HepG2 (cell line): ENCODE results near the gene TARBP2. TPM values are rescaled to one million over a fixed set of nuclear protein-coding genes. Genes with fewer than 3 reads are reported as not detected.

Experiments
- AHDC1 ChIP-seq: sonication (generic); formaldehyde crosslinking; IDR thresholded peaks from 2 replicates; pipeline ENCODE4 v1.5.1; 2020; ENCODE audit warnings: mild to moderate bottlenecking, missing genetic modification reagents, borderline replicate concordance
- ARNT ChIP-seq: fragments of 450-650 bp; IDR thresholded peaks from 2 replicates; pipeline ENCODE4 v1.6.1; 2017
- CEBPB ChIP-seq: IDR thresholded peaks from 2 replicates; pipeline ENCODE4 v1.6.1; 2011; ENCODE audit warnings: low read depth, low read length, improper control_type of control experiment, borderline replicate concordance
- ISL2 ChIP-seq: sonication (generic); formaldehyde crosslinking; IDR thresholded peaks from 2 replicates; pipeline ENCODE4 v1.5.0; 2020; ENCODE audit warnings: missing genetic modification reagents
- KDM4B ChIP-seq: sonication (generic); formaldehyde crosslinking; IDR thresholded peaks from 2 replicates; pipeline ENCODE4 v1.4.0; 2020; ENCODE audit warnings: missing genetic modification reagents
- LCORL ChIP-seq, 2 experiments: fragments of 450-650 bp in 1 of 2; sonication (generic) in 1 of 2; formaldehyde crosslinking in 1 of 2; IDR thresholded peaks; 2 replicates each; pipeline versions ENCODE4 v1.5.0 to v1.6.1; 2017 to 2020; ENCODE audit warnings: antibody characterized with exemption in 1 of 2, missing genetic modification reagents in 1 of 2
- MAZ ChIP-seq, 2 experiments: sonication (generic) in 1 of 2; formaldehyde crosslinking in 1 of 2; IDR thresholded peaks; 2 replicates each; pipeline versions ENCODE4 v1.5.0 to v1.6.1; 2012 to 2020; ENCODE audit warnings: low read depth in 2 of 2, mild to moderate bottlenecking in 2 of 2, borderline replicate concordance in 1 of 2, improper control_type of control experiment in 1 of 2, low read length in 1 of 2, missing genetic modification reagents in 1 of 2, moderate library complexity in 1 of 2
- RELA ChIP-seq: sonication (generic); formaldehyde crosslinking; IDR thresholded peaks from 2 replicates; pipeline ENCODE4 v1.4.0; 2020; ENCODE audit warnings: missing genetic modification reagents
- ZNF24 ChIP-seq: fragments of 450-650 bp; IDR thresholded peaks from 2 replicates; pipeline ENCODE4 v1.6.1; 2017; ENCODE audit warnings: antibody characterized with exemption, mild to moderate bottlenecking
- ZNF326 ChIP-seq: sonication (generic); formaldehyde crosslinking; IDR thresholded peaks from 2 replicates; pipeline ENCODE4 v1.4.0; 2020; ENCODE audit warnings: missing genetic modification reagents, borderline replicate concordance
- ZNF512B ChIP-seq: sonication (generic); formaldehyde crosslinking; IDR thresholded peaks from 2 replicates; pipeline ENCODE4 v1.5.1; 2020; ENCODE audit warnings: missing genetic modification reagents, mild to moderate bottlenecking, borderline replicate concordance
- ZNF598 ChIP-seq: sonication (generic); formaldehyde crosslinking; IDR thresholded peaks from 2 replicates; pipeline ENCODE4 v1.5.1; 2020; ENCODE audit warnings: mild to moderate bottlenecking, missing genetic modification reagents, borderline replicate concordance
- ZNF691 ChIP-seq: sonication (generic); formaldehyde crosslinking; IDR thresholded peaks from 2 replicates; pipeline ENCODE4 v1.4.0; 2020; ENCODE audit warnings: missing genetic modification reagents, low read depth, mild to moderate bottlenecking, borderline replicate concordance
- ZNF841 ChIP-seq: sonication (generic); formaldehyde crosslinking; IDR thresholded peaks from 2 replicates; pipeline ENCODE4 v1.8.1; 2023; ENCODE audit warnings: missing genetic modification reagents, borderline replicate concordance
- ZUFSP ChIP-seq: sonication (generic); formaldehyde crosslinking; IDR thresholded peaks from 2 replicates; pipeline ENCODE4 v1.9.0; 2021; ENCODE audit warnings: missing genetic modification reagents, mild to moderate bottlenecking, borderline replicate concordance
- polyA plus RNA-seq, 8 experiments: library from polyadenylated mRNA; depleted of rRNA in 3 of 8; stranded (reverse) in 7 of 8; unstranded in 1 of 8; fragments of >200 nt; fragmentation: Illumina TruSeq in 4 of 8; extraction: Trizol in 4 of 8; gene quantifications; 2 replicates each; pipeline versions ENCODE4 v1.2.1 to v1.2.3, GENCODE V29; 2011 to 2016; ENCODE audit warnings: low read depth in 4 of 8, missing spikeins in 1 of 8, mixed read lengths in 1 of 8; ENCODE audit not compliant: insufficient read depth in 1 of 8
- total RNA-seq, 5 experiments: library from RNA; depleted of rRNA; stranded (reverse); fragments of >200 nt; fragmentation: Illumina TruSeq; extraction: Trizol; gene quantifications; 2 replicates each; pipeline ENCODE4 v1.2.3, GENCODE V29; 2016; ENCODE audit warnings: low read depth in 1 of 5

The TARBP2 gene
- total and polyA plus RNA-seq, 2 of the 13 experiments (the other 11 are each of a cell fraction or from before 2014, with no cell fraction given) = 47.0 to 55.5 TPM

GRCh38 chr12:53508534-53509170, 7.6 kb downstream of the TARBP2 start (continued):
- 0 out of 2 replicates have a peak, but pooled peaks have one; percentile 28 for TF ChIP-seq ZNF598 (CRISPR knock-in tag)
- TF ChIP-seq AHDC1 = no peak
- no peak for TF ChIP-seq ZUFSP (CRISPR knock-in tag)
- no peak for TF ChIP-seq ZNF326
- TF ChIP-seq ISL2 = no peak
- TF ChIP-seq RELA (CRISPR knock-in tag) = no peak
- TF ChIP-seq ZNF24 = no peak
- no peak for TF ChIP-seq ZNF512B (CRISPR knock-in tag)
- TF ChIP-seq ZNF691 (CRISPR knock-in tag) = peak; percentile 52; the same call in 1 of the 2 replicates
- TF ChIP-seq ZNF841 (CRISPR knock-in tag) = no peak
- no peak for TF ChIP-seq LCORL (IDR thresholded peaks at IDR 0.05)
- TF ChIP-seq LCORL (CRISPR knock-in tag; IDR thresholded peaks at IDR 0.05) = no peak
- TF ChIP-seq CEBPB = no peak
- 0 out of 2 replicates have a peak, but pooled peaks have one; percentile 21 for TF ChIP-seq KDM4B (CRISPR knock-in tag)
- no peak for TF ChIP-seq MAZ (IDR thresholded peaks at IDR 0.05; ENCODE audit: borderline replicate concordance, low read depth, low read length)
- no peak for TF ChIP-seq MAZ (CRISPR knock-in tag; IDR thresholded peaks at IDR 0.05; ENCODE audit: low read depth)
- no peak for TF ChIP-seq ARNT
